ENCODE results near the gene AK5.

- TF ChIP-seq CTCF (IDR thresholded peaks at IDR 0.05) (no peak), POLR2A (IDR thresholded peaks at IDR 0.05) (no peak), POLR2AphosphoS5 (IDR thresholded peaks at IDR 0.05; ENCODE audit: insufficient read depth in 1 of 2, low read depth in 1 of 2) (no peak)
Measured at GRCh38 chr1:77361621-77362020, 79.8 kb downstream of the AK5 start.

Data from vagina (tissue), 2 donors.